ENCODE results near the gene MYLK2. TPM values are rescaled to one million over a fixed set of nuclear protein-coding genes. Genes with fewer than 3 reads are reported as not detected.
A peak's percentile ranks its signal among the peaks of the same experiment; 100 is the strongest.

The MYLK2 gene
- total RNA-seq, 2 experiments from 2014 or later, result 0.31 to 0.39 TPM

GRCh38 chr20:31870726-31871617 is 51.8 kb downstream of the MYLK2 start:
- DNase-seq (no peak), ATAC-seq (ENCODE audit: low read depth) (no peak)
- no peaks in the 10 kb centered on the region for H3K36me3 Mint-ChIP-seq
- H3K27ac Mint-ChIP-seq, result no peak overlapping the region
- H3K4me3 Mint-ChIP-seq, result peak overlapping the region; percentile 70
- POLR2A ChIA-PET, result no interaction called here
- H3K9me3 Mint-ChIP-seq, result no peaks in the 10 kb centered on the region
- H3K27me3 Mint-ChIP-seq, result peaks cover 65% of the 10 kb centered on the region
- H3K4me1 Mint-ChIP-seq, result peaks cover 11% of the 10 kb centered on the region

- no peak for ATAC-seq (ENCODE audit: low read depth)
- H3K4me3 Mint-ChIP-seq, result no peak overlapping the region
- H3K27me3 Mint-ChIP-seq, result peaks cover 67% of the 10 kb centered on the region
- peaks cover 11% of the 10 kb centered on the region for H3K4me1 Mint-ChIP-seq
- DNase-seq, result no peak
- POLR2A ChIA-PET, result no interaction called here
- no peaks in the 10 kb centered on the region for H3K36me3 Mint-ChIP-seq
- no peak overlapping the region for H3K27ac Mint-ChIP-seq
- no peaks in the 10 kb centered on the region for H3K9me3 Mint-ChIP-seq
Observed at GRCh38 chr20:31871618-31871954, 52.4 kb downstream of the MYLK2 start.

- DNase-seq (no peak), ATAC-seq (ENCODE audit: low read depth) (no peak)
- H3K9me3 Mint-ChIP-seq, result no peaks in the 10 kb centered on the region
- no peaks in the 10 kb centered on the region for H3K36me3 Mint-ChIP-seq
- H3K27ac Mint-ChIP-seq, result no peak overlapping the region
- H3K4me1 Mint-ChIP-seq, result peaks cover 11% of the 10 kb centered on the region
- POLR2A ChIA-PET, result no interaction called here
- no peak overlapping the region for H3K4me3 Mint-ChIP-seq
- peaks cover 71% of the 10 kb centered on the region for H3K27me3 Mint-ChIP-seq
Observed at GRCh38 chr20:31872406-31872805, 53.2 kb downstream of the MYLK2 start.

GRCh38 chr20:31875671-31876070 is 56.5 kb downstream of the MYLK2 start:
- Mint-ChIP-seq H3K27ac (no peak overlapping the region), H3K27me3 (peaks cover 60% of the 10 kb centered on the region), H3K4me1 (peaks cover 18% of the 10 kb centered on the region), H3K9me3 (no peaks in the 10 kb centered on the region), H3K36me3 (no peaks in the 10 kb centered on the region), H3K4me3 (no peak overlapping the region)
- no peak for ATAC-seq (ENCODE audit: low read depth)
- DNase-seq, result no peak
- POLR2A ChIA-PET, result no interaction called here

- H3K27ac Mint-ChIP-seq, result no peak overlapping the region
- H3K36me3 Mint-ChIP-seq, result no peaks in the 10 kb centered on the region
- H3K27me3 Mint-ChIP-seq, result peaks cover 48% of the 10 kb centered on the region
- ATAC-seq (ENCODE audit: low read depth) (no peak), DNase-seq (no peak)
- H3K9me3 Mint-ChIP-seq, result no peaks in the 10 kb centered on the region
- H3K4me3 Mint-ChIP-seq, result no peak overlapping the region
- peaks cover 12% of the 10 kb centered on the region for H3K4me1 Mint-ChIP-seq
- POLR2A ChIA-PET, result no interaction called here
Observed at GRCh38 chr20:31877684-31878083, 58.5 kb downstream of the MYLK2 start.

- peak overlapping the region; percentile 95 for H3K4me3 Mint-ChIP-seq
- H3K27ac Mint-ChIP-seq, result peak overlapping the region; percentile 57
- ATAC-seq (ENCODE audit: low read depth), result peak; percentile 90
- H3K27me3 Mint-ChIP-seq, result peaks cover 32% of the 10 kb centered on the region
- POLR2A ChIA-PET, result interaction anchor here (0.7 to 1.1 kb wide), 3 partner anchors 18 to 636 kb away, joined by 3 to 6 read pairs (median 4); no protein-coding TSS in a partner anchor
- DNase-seq, result peak; percentile 77
- no peaks in the 10 kb centered on the region for H3K36me3 Mint-ChIP-seq
- peaks cover 12% of the 10 kb centered on the region for H3K4me1 Mint-ChIP-seq
- H3K9me3 Mint-ChIP-seq, result no peaks in the 10 kb centered on the region
Observed at GRCh38 chr20:31879143-31879987, 60.2 kb downstream of the MYLK2 start.

GRCh38 chr20:31881945-31882344 is 62.8 kb downstream of the MYLK2 start:
- no peak overlapping the region for H3K27ac Mint-ChIP-seq
- no peak for DNase-seq
- POLR2A ChIA-PET, result no interaction called here
- no peak overlapping the region for H3K4me3 Mint-ChIP-seq
- no peak for ATAC-seq (ENCODE audit: low read depth)
- H3K4me1 Mint-ChIP-seq, result peaks cover 12% of the 10 kb centered on the region
- no peaks in the 10 kb centered on the region for H3K9me3 Mint-ChIP-seq
- H3K36me3 Mint-ChIP-seq, result no peaks in the 10 kb centered on the region
- H3K27me3 Mint-ChIP-seq, result peaks cover 29% of the 10 kb centered on the region

- H3K27me3 Mint-ChIP-seq, result peaks cover 20% of the 10 kb centered on the region
- peaks cover 12% of the 10 kb centered on the region for H3K4me1 Mint-ChIP-seq
- H3K36me3 Mint-ChIP-seq, result no peaks in the 10 kb centered on the region
- H3K4me3 Mint-ChIP-seq, result no peak overlapping the region
- POLR2A ChIA-PET, result no interaction called here
- ATAC-seq (ENCODE audit: low read depth) (no peak), DNase-seq (no peak)
- no peak overlapping the region for H3K27ac Mint-ChIP-seq
- H3K9me3 Mint-ChIP-seq, result no peaks in the 10 kb centered on the region
Observed at GRCh38 chr20:31883829-31884228, 64.7 kb downstream of the MYLK2 start.

Other genes starting within 250 kb of the MYLK2 start
- gene ID1, start 214.1 kb upstream of the MYLK2 start, total RNA-seq, result 1 to 10 TPM in 1 of 2 experiments, under 1 TPM in 1; 0.72 to 1.2 TPM
- gene COX4I2, start 181.4 kb upstream of the MYLK2 start, total RNA-seq, result not detected
- gene BCL2L1, start 96.5 kb upstream of the MYLK2 start, total RNA-seq, result 10 to 100 TPM; 61.7 to 64.5 TPM
- 100 to 1,000 TPM; 111 to 114 TPM for gene TPX2, start 80.1 kb upstream of the MYLK2 start, total RNA-seq
- not detected for gene FOXS1, start 26.2 kb downstream of the MYLK2 start, total RNA-seq
- gene DUSP15, start 51.2 kb downstream of the MYLK2 start, total RNA-seq, result not detected
- gene TTLL9, start 51.3 kb downstream of the MYLK2 start, total RNA-seq, result not detected
- gene PDRG1, start 132.7 kb downstream of the MYLK2 start, total RNA-seq, result 10 to 100 TPM; 13.1 to 13.4 TPM
- gene XKR7, start 148.8 kb downstream of the MYLK2 start, total RNA-seq, result not detected
- gene CCM2L, start 191.1 kb downstream of the MYLK2 start, total RNA-seq, result not detected
- gene HCK, start 232.9 kb downstream of the MYLK2 start, total RNA-seq, result under 1 TPM; 0.61 to 0.79 TPM